ENCODE results near the gene SLC38A1.

SLC38A1 gene

DNA sequence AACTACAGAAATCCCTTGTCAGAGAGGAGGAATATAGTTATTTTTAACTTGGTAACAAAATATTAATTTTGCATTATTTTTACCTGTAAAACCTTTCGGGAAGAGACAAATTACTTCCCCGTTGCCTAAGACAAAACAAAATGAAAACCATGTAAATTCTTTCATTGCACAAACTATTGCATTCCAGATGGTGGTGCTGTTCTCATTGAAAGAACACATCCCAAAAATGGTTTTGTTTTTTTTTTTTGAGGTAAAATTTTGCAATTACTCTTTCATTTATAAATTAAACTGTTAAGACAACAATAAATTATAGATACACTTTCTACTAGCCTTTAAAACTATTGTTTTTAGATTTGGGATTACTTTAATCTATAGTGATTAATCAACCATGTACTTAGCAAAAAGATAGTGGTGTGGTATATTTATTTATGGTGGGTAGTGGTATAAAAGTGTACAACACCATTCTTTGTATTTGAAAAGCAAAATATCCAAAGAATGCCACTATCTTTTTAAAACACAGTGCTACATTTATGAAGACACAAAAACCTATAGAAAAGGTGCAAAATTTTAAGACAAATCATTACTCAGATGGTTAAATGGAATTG, 115.5 kb downstream of the SLC38A1 start:
- H3K36me3 ChIP-seq (replicated peaks): no peaks in the 10 kb centered on the region
- in situ Hi-C loops (cut with MboI; ENCODE audit: low sequenced_read_pairs): no loop called here
- H3K4me1 ChIP-seq: no peaks in the 10 kb centered on the region
- no peak overlapping the region for H3K4me3 ChIP-seq
- peaks cover 13% of the 10 kb centered on the region for H3K27me3 ChIP-seq (ENCODE audit: low read depth)
- no peaks in the 10 kb centered on the region for H3K9me3 ChIP-seq
- DNase-seq (ENCODE audit: low spot score in 2 of 2): peak in 1 of 2 experiments; percentile 40

GRCh38 chr12:46152456-46152855, 116.4 kb downstream of the SLC38A1 start:
- no peak for DNase-seq (ENCODE audit: low spot score in 2 of 2)
- Histone ChIP-seq H3K4me3 (no peak overlapping the region), H3K27me3 (ENCODE audit: low read depth) (peaks cover 13% of the 10 kb centered on the region), H3K36me3 (replicated peaks) (no peaks in the 10 kb centered on the region), H3K4me1 (no peaks in the 10 kb centered on the region), H3K9me3 (no peaks in the 10 kb centered on the region)
- in situ Hi-C loops (cut with MboI; ENCODE audit: low sequenced_read_pairs): no loop called here

DNA sequence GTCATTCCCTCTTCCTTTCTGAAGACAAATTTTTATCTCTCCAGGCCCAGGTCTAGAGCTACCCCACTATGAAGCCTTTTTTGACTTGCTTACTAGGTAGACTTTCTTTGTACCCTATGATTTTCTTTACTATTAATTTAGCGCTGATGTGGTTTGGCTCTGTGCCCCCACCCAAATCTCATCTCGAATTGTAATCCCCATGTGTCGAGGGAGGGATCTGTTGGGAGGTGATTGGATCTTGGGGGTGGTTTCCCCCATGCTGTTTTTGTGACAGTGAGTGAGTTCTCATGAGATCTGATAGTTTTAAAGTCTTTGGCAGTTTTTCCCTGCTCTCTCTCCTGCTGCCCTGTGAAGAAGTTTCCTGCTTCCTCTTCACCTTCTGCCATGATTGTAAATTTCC, 118.1 kb downstream of the SLC38A1 start:
- no peaks in the 10 kb centered on the region for H3K9me3 ChIP-seq
- H3K36me3 ChIP-seq (replicated peaks): no peaks in the 10 kb centered on the region
- in situ Hi-C loops (cut with MboI; ENCODE audit: low sequenced_read_pairs): no loop called here
- no peaks in the 10 kb centered on the region for H3K4me1 ChIP-seq
- peaks cover 16% of the 10 kb centered on the region for H3K27me3 ChIP-seq (ENCODE audit: low read depth)
- DNase-seq (ENCODE audit: low spot score in 2 of 2): no peak
- H3K4me3 ChIP-seq: no peak overlapping the region

DNA sequence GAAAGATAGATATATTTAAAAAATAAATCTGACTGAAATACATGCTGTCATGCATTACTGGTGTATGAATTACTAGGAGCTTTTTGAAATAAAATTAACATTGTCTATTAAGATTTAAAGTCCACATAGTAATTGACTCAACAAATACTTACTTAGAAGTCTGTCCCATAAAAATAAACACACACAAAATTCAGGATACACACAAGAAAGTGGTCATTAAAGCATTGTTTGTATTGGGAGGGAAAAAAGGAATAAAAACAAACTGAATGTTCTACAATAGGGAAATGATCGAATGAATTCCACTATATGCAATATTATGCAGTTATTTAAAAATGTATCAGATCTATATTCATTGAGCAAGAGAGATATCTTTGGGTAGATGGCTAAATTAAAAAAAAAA, 118.9 kb downstream of the SLC38A1 start:
- no peaks in the 10 kb centered on the region for H3K36me3 ChIP-seq (replicated peaks)
- in situ Hi-C loops (cut with MboI; ENCODE audit: low sequenced_read_pairs): loop anchor here (10.0 kb wide), 1 partner anchor 515 kb away; no protein-coding TSS in a partner anchor
- H3K4me3 ChIP-seq: no peak overlapping the region
- no peaks in the 10 kb centered on the region for H3K4me1 ChIP-seq
- no peaks in the 10 kb centered on the region for H3K9me3 ChIP-seq
- no peak for DNase-seq (ENCODE audit: low spot score in 2 of 2)
- peaks cover 16% of the 10 kb centered on the region for H3K27me3 ChIP-seq (ENCODE audit: low read depth)

- Histone ChIP-seq H3K4me3 (no peak overlapping the region), H3K4me1 (no peaks in the 10 kb centered on the region), H3K27me3 (ENCODE audit: low read depth) (peaks cover 16% of the 10 kb centered on the region), H3K36me3 (replicated peaks) (no peaks in the 10 kb centered on the region), H3K9me3 (no peaks in the 10 kb centered on the region)
- in situ Hi-C loops (cut with MboI; ENCODE audit: low sequenced_read_pairs): loop anchor here (10.0 kb wide), 1 partner anchor 516 kb away; no protein-coding TSS in a partner anchor
- DNase-seq (ENCODE audit: low spot score in 2 of 2): no peak
Measured at GRCh38 chr12:46149079-46149464, 119.8 kb downstream of the SLC38A1 start.

GRCh38 chr12:46148327-46149078, 120.3 kb downstream of the SLC38A1 start:
- Histone ChIP-seq H3K9me3 (no peaks in the 10 kb centered on the region), H3K27me3 (ENCODE audit: low read depth) (peaks cover 16% of the 10 kb centered on the region), H3K36me3 (replicated peaks) (no peaks in the 10 kb centered on the region), H3K4me1 (no peaks in the 10 kb centered on the region), H3K4me3 (no peak overlapping the region)
- no peak for DNase-seq (ENCODE audit: low spot score in 2 of 2)
- in situ Hi-C loops (cut with MboI; ENCODE audit: low sequenced_read_pairs): loop anchor here (10.0 kb wide), 1 partner anchor 516 kb away; no protein-coding TSS in a partner anchor

DNA sequence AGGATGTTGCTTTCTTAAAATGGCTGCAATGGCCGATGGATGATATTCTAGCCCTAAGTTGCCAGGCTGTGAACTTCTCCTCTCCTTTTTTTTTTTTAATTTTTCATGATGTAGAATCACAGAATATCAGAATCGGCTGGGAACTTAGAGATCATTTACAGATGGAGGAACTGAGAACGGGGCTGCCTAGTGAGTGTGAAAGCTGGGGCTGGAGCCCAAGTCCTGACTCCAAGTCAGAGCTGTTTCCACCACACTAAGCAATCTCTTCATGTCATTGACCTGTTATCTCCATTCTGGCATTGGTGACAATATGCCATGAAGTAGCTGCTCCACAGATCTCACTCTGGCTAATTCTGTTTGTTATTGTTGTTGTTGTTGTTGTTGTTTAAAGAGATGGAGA, 121.7 kb downstream of the SLC38A1 start:
- in situ Hi-C loops (cut with MboI; ENCODE audit: low sequenced_read_pairs): loop anchor here (10.0 kb wide), 1 partner anchor 518 kb away; no protein-coding TSS in a partner anchor
- H3K4me3 ChIP-seq: no peak overlapping the region
- no peaks in the 10 kb centered on the region for H3K9me3 ChIP-seq
- H3K36me3 ChIP-seq (replicated peaks): no peaks in the 10 kb centered on the region
- no peaks in the 10 kb centered on the region for H3K4me1 ChIP-seq
- DNase-seq (ENCODE audit: low spot score in 2 of 2): no peak
- H3K27me3 ChIP-seq (ENCODE audit: low read depth): peaks cover 10% of the 10 kb centered on the region

- H3K4me1 ChIP-seq: no peaks in the 10 kb centered on the region
- H3K4me3 ChIP-seq: no peak overlapping the region
- in situ Hi-C loops (cut with MboI; ENCODE audit: low sequenced_read_pairs): loop anchor here (10.0 kb wide), 1 partner anchor 519 kb away; no protein-coding TSS in a partner anchor
- peaks cover 10% of the 10 kb centered on the region for H3K27me3 ChIP-seq (ENCODE audit: low read depth)
- no peaks in the 10 kb centered on the region for H3K36me3 ChIP-seq (replicated peaks)
- no peak for DNase-seq (ENCODE audit: low spot score in 2 of 2)
- no peaks in the 10 kb centered on the region for H3K9me3 ChIP-seq
Measured at GRCh38 chr12:46145881-46146280, 123.0 kb downstream of the SLC38A1 start.

GRCh38 chr12:46144433-46144832, 124.4 kb downstream of the SLC38A1 start:
- in situ Hi-C loops (cut with MboI; ENCODE audit: low sequenced_read_pairs): loop anchor here (10.0 kb wide), 1 partner anchor 520 kb away; no protein-coding TSS in a partner anchor
- H3K9me3 ChIP-seq: no peaks in the 10 kb centered on the region
- no peaks in the 10 kb centered on the region for H3K4me1 ChIP-seq
- DNase-seq (ENCODE audit: low spot score in 2 of 2): no peak
- H3K36me3 ChIP-seq (replicated peaks): no peaks in the 10 kb centered on the region
- peaks cover 7% of the 10 kb centered on the region for H3K27me3 ChIP-seq (ENCODE audit: low read depth)
- no peak overlapping the region for H3K4me3 ChIP-seq

DNA sequence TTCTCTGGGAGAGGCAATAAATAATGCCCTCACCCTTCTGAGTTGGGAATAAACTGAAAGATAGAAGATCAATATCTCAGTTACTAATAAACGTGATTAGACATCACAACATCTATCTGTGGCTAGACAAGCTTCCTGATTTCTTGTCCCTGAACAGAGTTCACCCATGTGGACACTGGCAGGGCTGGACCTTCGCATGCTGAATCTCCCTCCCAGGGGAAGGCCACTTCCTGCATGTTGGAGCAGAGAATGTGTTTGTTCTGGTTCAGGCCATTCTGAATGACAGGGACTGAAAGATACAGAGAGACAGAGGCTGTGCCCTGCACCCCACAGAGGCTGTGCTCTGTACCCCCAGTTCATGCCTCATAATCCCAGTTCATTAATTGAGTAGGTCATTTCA, 132.6 kb downstream of the SLC38A1 start:
- in situ Hi-C loops (cut with MboI; ENCODE audit: low sequenced_read_pairs): no loop called here
- no peak for DNase-seq (ENCODE audit: low spot score in 2 of 2)
- Histone ChIP-seq H3K4me1 (no peaks in the 10 kb centered on the region), H3K9me3 (no peaks in the 10 kb centered on the region), H3K27me3 (ENCODE audit: low read depth) (peaks cover 3% of the 10 kb centered on the region; the same call in 1 of the 2 replicates), H3K4me3 (no peak overlapping the region), H3K36me3 (replicated peaks) (no peaks in the 10 kb centered on the region)

DNA sequence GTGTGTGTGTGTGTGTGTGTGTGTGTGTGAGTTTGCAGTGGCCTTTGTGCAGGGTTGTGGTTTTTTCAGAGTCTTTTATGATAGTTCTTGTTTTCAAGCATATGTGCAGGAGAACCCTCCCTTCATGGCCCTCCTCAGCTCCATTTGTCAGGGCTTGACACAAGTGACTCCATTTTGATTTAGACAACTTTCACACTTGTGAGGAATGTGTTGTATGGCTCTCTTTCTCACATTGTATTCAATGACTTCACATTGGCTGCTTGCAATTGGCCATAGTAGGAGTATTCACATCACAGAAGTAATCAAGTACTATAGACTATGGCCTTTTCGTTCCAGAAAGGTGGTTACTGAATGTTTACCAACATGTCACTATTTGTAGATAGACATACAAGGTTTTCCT, 133.1 kb downstream of the SLC38A1 start:
- in situ Hi-C loops (cut with MboI; ENCODE audit: low sequenced_read_pairs): no loop called here
- peaks cover 3% of the 10 kb centered on the region; the same call in 1 of the 2 replicates for H3K27me3 ChIP-seq (ENCODE audit: low read depth)

GRCh38 chr12:46134852-46135251, 134.0 kb downstream of the SLC38A1 start:
- in situ Hi-C loops (cut with MboI; ENCODE audit: low sequenced_read_pairs): no loop called here
- peaks cover 3% of the 10 kb centered on the region for H3K27me3 ChIP-seq (ENCODE audit: low read depth)
- H3K36me3 ChIP-seq (replicated peaks): no peaks in the 10 kb centered on the region
- no peaks in the 10 kb centered on the region for H3K4me1 ChIP-seq
- no peak for DNase-seq (ENCODE audit: low spot score in 2 of 2)
- no peaks in the 10 kb centered on the region for H3K9me3 ChIP-seq
- no peak overlapping the region for H3K4me3 ChIP-seq

More for the DNA sequence above, 133.1 kb downstream of the SLC38A1 start:
- H3K4me1 ChIP-seq: no peaks in the 10 kb centered on the region
- H3K36me3 ChIP-seq (replicated peaks): no peaks in the 10 kb centered on the region
- H3K4me3 ChIP-seq: no peak overlapping the region
- no peaks in the 10 kb centered on the region for H3K9me3 ChIP-seq
- DNase-seq (ENCODE audit: low spot score in 2 of 2): no peak

DNA sequence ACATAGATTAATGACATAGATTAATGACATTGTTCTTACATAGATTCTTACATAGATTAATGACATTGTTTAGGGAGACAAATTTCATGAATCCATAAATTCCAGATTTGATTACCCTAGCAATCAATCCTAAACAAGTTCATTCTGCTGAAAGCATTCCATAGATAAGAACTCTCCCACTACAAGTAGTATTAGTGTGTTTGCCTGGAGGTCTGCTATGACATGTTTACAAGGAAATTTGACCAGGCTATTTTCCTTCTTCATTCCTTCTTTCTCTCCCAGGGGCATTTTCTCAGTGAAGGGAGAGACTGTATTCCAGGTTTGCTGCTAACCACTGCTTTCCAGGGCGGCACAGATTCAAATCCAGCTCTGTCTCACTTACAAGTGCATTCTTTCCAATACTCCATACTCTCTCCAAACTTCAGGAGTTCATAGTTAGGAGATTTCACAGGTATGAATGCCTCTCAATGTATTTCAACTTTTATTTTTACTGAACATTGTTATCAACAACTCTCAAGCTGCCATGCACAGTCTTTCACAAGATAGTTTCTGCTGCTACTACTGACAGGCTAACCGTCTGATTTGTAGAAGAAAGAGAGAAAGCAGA, 134.5 kb downstream of the SLC38A1 start:
- in situ Hi-C loops (cut with MboI; ENCODE audit: low sequenced_read_pairs): no loop called here

DNA sequence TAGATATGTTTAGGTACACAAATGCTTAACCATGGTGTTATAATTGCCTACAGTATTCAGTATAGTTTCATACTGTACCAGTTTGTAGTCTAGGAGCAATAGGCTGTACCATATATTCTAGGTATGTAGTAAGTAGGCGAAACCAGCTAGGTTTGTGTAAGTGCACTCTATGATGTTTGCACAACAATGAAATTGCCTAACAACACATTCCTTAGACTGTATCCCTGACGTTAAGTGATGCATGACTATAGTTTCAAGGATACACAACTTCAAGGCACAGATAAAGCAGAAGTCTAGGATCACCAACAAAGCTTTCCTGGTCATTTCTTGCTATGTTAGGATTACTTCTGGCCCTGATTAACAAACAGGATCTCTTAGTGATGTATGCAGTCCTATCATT, 135.1 kb downstream of the SLC38A1 start:
- no peak for DNase-seq (ENCODE audit: low spot score in 2 of 2)
- no peak overlapping the region for H3K4me3 ChIP-seq
- no peaks in the 10 kb centered on the region for H3K36me3 ChIP-seq (replicated peaks)
- no peaks in the 10 kb centered on the region for H3K9me3 ChIP-seq
- in situ Hi-C loops (cut with MboI; ENCODE audit: low sequenced_read_pairs): no loop called here
- H3K27me3 ChIP-seq (ENCODE audit: low read depth): peaks cover 3% of the 10 kb centered on the region
- no peaks in the 10 kb centered on the region for H3K4me1 ChIP-seq

More for the DNA sequence above, 134.5 kb downstream of the SLC38A1 start:
- H3K9me3 ChIP-seq: no peaks in the 10 kb centered on the region
- peaks cover 3% of the 10 kb centered on the region for H3K27me3 ChIP-seq (ENCODE audit: low read depth)
- no peaks in the 10 kb centered on the region for H3K36me3 ChIP-seq (replicated peaks)
- H3K4me1 ChIP-seq: no peaks in the 10 kb centered on the region
- H3K4me3 ChIP-seq: no peak overlapping the region
- DNase-seq (ENCODE audit: low spot score in 2 of 2): no peak

Data from HAP-1 (cell line).